Sigmoid colon (tissue), 7 donors: ENCODE results near the gene CSF3R. TPM values are rescaled to one million over a fixed set of nuclear protein-coding genes. Genes with fewer than 3 reads are reported as not detected.
"Not testable (repeated sequence)": the region's sequence is repeated elsewhere in the genome, so short reads cannot be mapped to it uniquely, and the experiment has no call there.

Experiments
- DNase-seq: peaks from one replicate; pipeline ENCODE4 v3.0.0-alpha.2; 2019
- H3K27ac ChIP-seq, 4 donors: fragments of 200-600 bp; sonication (generic); one replicate each; pipeline ENCODE4 v1.5.1; 2016 to 2019; ENCODE audit warnings: mild to moderate bottlenecking in 1 of 4
- H3K27me3 ChIP-seq, 3 donors: fragments of 200-600 bp; sonication (generic); one replicate each; pipeline ENCODE4 v1.5.1; 2019; ENCODE audit warnings: mild to moderate bottlenecking in 1 of 3
- H3K36me3 ChIP-seq, 4 donors: fragments of 200-600 bp; sonication (generic); one replicate each; pipeline ENCODE4 v1.5.1; 2016 to 2019
- H3K4me1 ChIP-seq, 4 donors: fragments of 200-600 bp; sonication (generic); one replicate each; pipeline ENCODE4 v1.5.1; 2017 to 2019
- H3K4me3 ChIP-seq, 4 donors: fragments of 200-600 bp; sonication (generic); one replicate each; pipeline ENCODE4 v1.5.1; 2017 to 2019; ENCODE audit warnings: mild to moderate bottlenecking in 2 of 4, moderate library complexity in 1 of 4
- H3K9me3 ChIP-seq, 4 donors: fragments of 200-600 bp in 3 of 4; sonication (generic) in 3 of 4; one replicate each; pipeline versions ENCODE4 v1.5.1 to v1.6.1; 2013 to 2019
- CTCF ChIP-seq, 4 experiments: fragments of 450-650 bp in 3 of 4; fragments of 200-600 bp in 1 of 4; IDR thresholded peaks; one replicate each; pipeline ENCODE4 v1.5.1; 2016 to 2019; ENCODE audit warnings: antibody characterized with exemption in 4 of 4, mild to moderate bottlenecking in 3 of 4, moderate library complexity in 2 of 4
- EP300 ChIP-seq, 4 donors: sonication (generic); formaldehyde crosslinking; IDR thresholded peaks; one replicate each; pipeline ENCODE4 v1.6.1; 2017; ENCODE audit warnings: antibody characterized with exemption in 4 of 4
- POLR2A ChIP-seq, 2 donors: fragments of 450-650 bp; IDR thresholded peaks; one replicate each; pipeline ENCODE4 v1.6.1; 2016; ENCODE audit warnings: antibody characterized with exemption in 2 of 2, mild to moderate bottlenecking in 2 of 2, moderate library complexity in 2 of 2
- POLR2AphosphoS5 ChIP-seq, 4 donors: sonication (generic); formaldehyde crosslinking; IDR thresholded peaks; one replicate each; pipeline ENCODE4 v1.6.1; 2017; ENCODE audit warnings: antibody characterized with exemption in 4 of 4
- WGBS, 2 donors: extraction: QIAGEN DNeasy Blood & Tissue Kit; methylation state at CpG; one replicate each; pipeline ENCODE4 v1.1.7; 2013; 5-methylcytosine and 5-hydroxymethylcytosine counted together
- intact Hi-C: fragments of 100-400 bp; cut with DNase I; formaldehyde crosslinking; loops from one replicate; pipeline ENCODE4 v1.15.1; 2023
- polyA plus RNA-seq, 3 donors: library from polyadenylated mRNA; stranded (reverse); fragments of 200-250 nt; gene quantifications; one replicate each; pipeline ENCODE4 v1.2.3, GENCODE V29; 2013
- total RNA-seq, 4 donors: library from RNA; depleted of rRNA; stranded (reverse); fragments of >200 nt; gene quantifications; one replicate each; pipeline ENCODE4 v1.1.0, GENCODE V29; 2016
- donor health status: healthy with polysubstance abuse.
- donor health status: Bipolar disorder and iron deficiency.
- donor health status: healthy.

The CSF3R gene
- total and polyA plus RNA-seq, 7 donors, result 3.9 to 9.1 (median 7.5) TPM

- Histone ChIP-seq H3K4me3 (no peak overlapping the region), H3K4me1 (no peaks in the 10 kb centered on the region), H3K36me3 (no peaks in the 10 kb centered on the region), H3K9me3 (no peaks in the 10 kb centered on the region), H3K27me3 (no peaks in the 10 kb centered on the region), H3K27ac (no peak overlapping the region)
- TF ChIP-seq POLR2AphosphoS5 (IDR thresholded peaks at IDR 0.05) (no peak), POLR2A (IDR thresholded peaks at IDR 0.05) (no peak), CTCF (IDR thresholded peaks at IDR 0.05) (no peak), EP300 (IDR thresholded peaks at IDR 0.05) (no peak)
- WGBS, 2 donors, result 77 to 88% methylated on average over 5 of the region's 5 CpGs
- DNase-seq, result peak; percentile 21
- intact Hi-C loops, result no loop called here
Measured at GRCh38 chr1:36494971-36495370, 12.3 kb upstream of the CSF3R start.

- no peaks in the 10 kb centered on the region for H3K27me3 ChIP-seq
- intact Hi-C loops, result no loop called here
- no peak overlapping the region for H3K4me3 ChIP-seq
- H3K27ac ChIP-seq, result no peak overlapping the region
- TF ChIP-seq CTCF (IDR thresholded peaks at IDR 0.05) (no peak), POLR2AphosphoS5 (IDR thresholded peaks at IDR 0.05) (no peak), EP300 (IDR thresholded peaks at IDR 0.05) (no peak), POLR2A (IDR thresholded peaks at IDR 0.05) (no peak)
- WGBS, 2 donors, result 87 to 91% methylated on average over 9 of the region's 9 CpGs
- H3K4me1 ChIP-seq, result no peaks in the 10 kb centered on the region
- no peaks in the 10 kb centered on the region for H3K9me3 ChIP-seq
- peak; percentile 25 for DNase-seq
- no peaks in the 10 kb centered on the region for H3K36me3 ChIP-seq
Measured at GRCh38 chr1:36493524-36493923, 10.8 kb upstream of the CSF3R start.

- intact Hi-C loops, result no loop called here
- Histone ChIP-seq H3K4me3 (no peak overlapping the region), H3K27ac (no peak overlapping the region), H3K4me1 (no peaks in the 10 kb centered on the region), H3K27me3 (peaks cover 0 to 6% (median 0%) of the 10 kb centered on the region in 3 donors), H3K9me3 (no peaks in the 10 kb centered on the region), H3K36me3 (no peaks in the 10 kb centered on the region)
- no peak for TF ChIP-seq EP300 (IDR thresholded peaks at IDR 0.05)
- no peak for TF ChIP-seq CTCF (IDR thresholded peaks at IDR 0.05)
- TF ChIP-seq POLR2A (IDR thresholded peaks at IDR 0.05), result no peak
- no peak for TF ChIP-seq POLR2AphosphoS5 (IDR thresholded peaks at IDR 0.05)
- no peak for DNase-seq
- WGBS, 2 donors, result 53 to 61% methylated on average over 9 of the region's 9 CpGs
Measured at GRCh38 chr1:36492491-36492890, 9.8 kb upstream of the CSF3R start.

GRCh38 chr1:36489258-36490051, 6.7 kb upstream of the CSF3R start:
- H3K4me1 ChIP-seq, H3K27ac ChIP-seq, H3K27me3 ChIP-seq, H3K9me3 ChIP-seq, H3K36me3 ChIP-seq, intact Hi-C loops, H3K4me3 ChIP-seq: not testable (repeated sequence)
- DNase-seq, result peak; percentile 11
- WGBS, 2 donors, result 67 to 77% methylated on average over 10 of the region's 10 CpGs

- intact Hi-C loops, result no loop called here
- peaks cover 0 to 6% (median 0%) of the 10 kb centered on the region in 3 donors for H3K27me3 ChIP-seq
- 89 to 92% methylated on average over 3 of the region's 3 CpGs for WGBS, 2 donors
- no peaks in the 10 kb centered on the region for H3K4me1 ChIP-seq
- TF ChIP-seq CTCF (IDR thresholded peaks at IDR 0.05) (no peak), POLR2AphosphoS5 (IDR thresholded peaks at IDR 0.05) (no peak), EP300 (IDR thresholded peaks at IDR 0.05) (no peak), POLR2A (IDR thresholded peaks at IDR 0.05) (no peak)
- no peaks in the 10 kb centered on the region for H3K9me3 ChIP-seq
- H3K4me3 ChIP-seq, result no peak overlapping the region
- H3K36me3 ChIP-seq, result no peaks in the 10 kb centered on the region
- DNase-seq, result peak; percentile 17
- no peak overlapping the region for H3K27ac ChIP-seq
Measured at GRCh38 chr1:36487906-36488305, 5.2 kb upstream of the CSF3R start.

- DNase-seq, result peak; percentile 9
- H3K27me3 ChIP-seq, H3K4me3 ChIP-seq, H3K4me1 ChIP-seq, H3K9me3 ChIP-seq, intact Hi-C loops, H3K36me3 ChIP-seq: not testable (repeated sequence)
- WGBS, 2 donors, result 90 to 95% methylated on average over 9 of the region's 9 CpGs
- peak overlapping the region in 1 of 4 donors; percentile 37 for H3K27ac ChIP-seq
Measured at GRCh38 chr1:36487336-36487725, 4.6 kb upstream of the CSF3R start.
